ENCODE data around the gene STPG2.

The STPG2 gene

DNA sequence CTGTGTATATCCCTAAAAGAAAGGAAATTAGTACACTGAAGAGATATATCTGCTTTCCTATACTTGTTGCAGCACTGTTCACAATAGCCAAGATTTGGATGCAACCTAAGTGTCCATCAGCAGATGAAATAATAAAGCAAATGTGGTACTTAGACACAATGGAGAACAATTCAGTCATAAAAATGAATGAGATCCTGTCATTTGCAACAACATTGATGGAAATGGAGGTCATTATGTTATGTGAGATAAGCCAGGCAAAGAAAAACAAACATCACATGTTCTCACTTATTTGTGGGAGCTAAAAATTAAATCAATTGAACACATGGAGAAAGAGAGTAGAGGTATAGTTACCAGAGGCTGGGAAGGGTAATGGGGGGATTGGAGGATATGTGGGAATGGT, 611.9 kb downstream of the STPG2 start:
- H3K36me3 ChIP-seq (ENCODE audit: insufficient read depth, low read length): no peaks in the 10 kb centered on the region
- no peak overlapping the region for H3K4me3 ChIP-seq (ENCODE audit: low read depth in 1 of 2, low read length in 2 of 2)
- H3K27me3 ChIP-seq (ENCODE audit: control insufficient read depth in 1 of 2, insufficient read depth in 2 of 2, low read length in 2 of 2): no peaks in the 10 kb centered on the region
- no peaks in the 10 kb centered on the region for H3K9me3 ChIP-seq (ENCODE audit: low read length)
- no peaks in the 10 kb centered on the region for H3K4me1 ChIP-seq (ENCODE audit: insufficient read depth, low read length)
- no peak overlapping the region for H3K9ac ChIP-seq (ENCODE audit: low read length)
- H3K27ac ChIP-seq (ENCODE audit: low read depth, low read length): no peak overlapping the region

DNA sequence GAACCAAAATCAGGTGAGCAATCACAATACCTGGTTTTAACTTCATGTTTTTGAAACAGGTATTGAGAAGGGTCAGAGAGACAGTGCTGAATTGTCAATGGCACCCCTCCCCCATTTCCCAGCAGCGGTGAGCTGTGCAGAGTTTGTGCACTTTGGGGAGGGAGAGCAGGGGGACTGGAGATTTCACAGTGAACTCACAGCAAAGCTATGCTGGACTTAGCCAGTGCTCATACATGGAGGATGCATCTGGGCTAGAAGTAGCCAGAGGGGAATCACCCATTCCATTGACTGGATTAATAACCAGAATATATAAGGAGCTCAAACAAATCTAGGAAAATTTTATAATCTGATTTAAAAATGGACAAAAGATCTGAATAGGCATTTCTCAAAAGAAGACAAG, 612.6 kb downstream of the STPG2 start:
- H3K4me3 ChIP-seq (ENCODE audit: low read depth in 1 of 2, low read length in 2 of 2): no peak overlapping the region
- no peaks in the 10 kb centered on the region for H3K27me3 ChIP-seq (ENCODE audit: control insufficient read depth in 1 of 2, insufficient read depth in 2 of 2, low read length in 2 of 2)

DNA sequence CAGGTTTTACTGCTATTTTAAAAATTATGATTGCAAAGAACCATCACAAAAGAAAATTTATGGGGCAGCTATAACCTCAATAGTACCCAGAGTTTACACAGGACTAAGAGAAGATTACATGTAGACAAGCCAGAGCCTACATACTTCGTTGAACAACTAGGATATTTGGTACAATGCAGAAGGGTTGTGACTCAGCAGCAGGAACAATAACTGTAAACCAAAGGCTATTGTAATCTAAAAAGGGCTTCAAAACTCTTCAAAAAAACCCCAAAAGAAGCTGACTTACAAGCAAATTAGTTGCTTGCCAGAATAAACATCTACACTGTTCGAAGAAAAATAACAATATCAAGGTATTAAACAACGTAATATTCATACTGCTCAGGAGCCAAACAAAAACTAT, 618.0 kb downstream of the STPG2 start:
- Histone ChIP-seq H3K4me3 (ENCODE audit: low read depth in 1 of 2, low read length in 2 of 2) (no peak overlapping the region), H3K9ac (ENCODE audit: low read length) (no peak overlapping the region), H3K36me3 (ENCODE audit: insufficient read depth, low read length) (no peaks in the 10 kb centered on the region), H3K9me3 (ENCODE audit: low read length) (no peaks in the 10 kb centered on the region), H3K4me1 (ENCODE audit: insufficient read depth, low read length) (no peaks in the 10 kb centered on the region), H3K27me3 (ENCODE audit: control insufficient read depth in 1 of 2, insufficient read depth in 2 of 2, low read length in 2 of 2) (no peaks in the 10 kb centered on the region), H3K27ac (ENCODE audit: low read depth, low read length) (no peak overlapping the region)

More for the DNA sequence above, 612.6 kb downstream of the STPG2 start:
- Histone ChIP-seq H3K27ac (ENCODE audit: low read depth, low read length) (no peak overlapping the region), H3K9ac (ENCODE audit: low read length) (no peak overlapping the region), H3K4me1 (ENCODE audit: insufficient read depth, low read length) (no peaks in the 10 kb centered on the region), H3K36me3 (ENCODE audit: insufficient read depth, low read length) (no peaks in the 10 kb centered on the region), H3K9me3 (ENCODE audit: low read length) (no peaks in the 10 kb centered on the region)

- H3K4me3 ChIP-seq (ENCODE audit: low read depth in 1 of 2, low read length in 2 of 2): no peak overlapping the region
- no peak overlapping the region for H3K27ac ChIP-seq (ENCODE audit: low read depth, low read length)
- no peaks in the 10 kb centered on the region for H3K27me3 ChIP-seq (ENCODE audit: control insufficient read depth in 1 of 2, insufficient read depth in 2 of 2, low read length in 2 of 2)
- H3K9me3 ChIP-seq (ENCODE audit: low read length): no peaks in the 10 kb centered on the region
- H3K36me3 ChIP-seq (ENCODE audit: insufficient read depth, low read length): no peaks in the 10 kb centered on the region
- no peak overlapping the region for H3K9ac ChIP-seq (ENCODE audit: low read length)
- no peaks in the 10 kb centered on the region for H3K4me1 ChIP-seq (ENCODE audit: insufficient read depth, low read length)
Measured at GRCh38 chr4:97517939-97518338, 625.3 kb downstream of the STPG2 start.

- H3K4me1 ChIP-seq (ENCODE audit: insufficient read depth, low read length): no peaks in the 10 kb centered on the region
- H3K27ac ChIP-seq (ENCODE audit: low read depth, low read length): no peak overlapping the region
- H3K36me3 ChIP-seq (ENCODE audit: insufficient read depth, low read length): no peaks in the 10 kb centered on the region
- H3K9me3 ChIP-seq (ENCODE audit: low read length): no peaks in the 10 kb centered on the region
- no peak overlapping the region for H3K4me3 ChIP-seq (ENCODE audit: low read depth in 1 of 2, low read length in 2 of 2)
- no peaks in the 10 kb centered on the region for H3K27me3 ChIP-seq (ENCODE audit: control insufficient read depth in 1 of 2, insufficient read depth in 2 of 2, low read length in 2 of 2)
- no peak overlapping the region for H3K9ac ChIP-seq (ENCODE audit: low read length)
Measured at GRCh38 chr4:97513917-97514316, 629.4 kb downstream of the STPG2 start.
